Skeletal muscle satellite cell (primary cell): ENCODE data around the gene IFT27.

Experiments used
- H3K27me3 ChIP-seq: 2 replicates; pipeline ENCODE4 v1.7.0; 2013; ENCODE audit warnings: low read length; ENCODE audit not compliant: control insufficient read depth, insufficient read depth
- H3K36me3 ChIP-seq: 2 replicates; pipeline ENCODE4 v1.7.0; 2013; ENCODE audit warnings: mild to moderate bottlenecking, control low read depth, low read length; ENCODE audit not compliant: insufficient read depth
- H3K4me1 ChIP-seq: 2 replicates; pipeline ENCODE4 v1.7.0; 2013; ENCODE audit warnings: low read length; ENCODE audit not compliant: control insufficient read depth, insufficient read depth
- H3K4me2 ChIP-seq: 2 replicates; pipeline ENCODE4 v1.7.0; 2013; ENCODE audit warnings: mild to moderate bottlenecking, low read length
- H3K4me3 ChIP-seq: 2 replicates; pipeline ENCODE4 v1.7.0; 2013; ENCODE audit warnings: low read length
- H3K9ac ChIP-seq: 2 replicates; pipeline ENCODE4 v1.7.0; 2013; ENCODE audit warnings: mild to moderate bottlenecking, low read depth, low read length, moderate library complexity
- H3K9me3 ChIP-seq: replicated peaks from 2 replicates; pipeline ENCODE4 v1.7.0; 2013; ENCODE audit warnings: mild to moderate bottlenecking, control low read depth, low read length

IFT27 gene

GRCh38 chr22:36753120-36753802 lies 22.7 kb downstream of the IFT27 start:
- Histone ChIP-seq H3K4me2 (no peak overlapping the region), H3K9me3 (no peaks in the 10 kb centered on the region), H3K9ac (no peak overlapping the region), H3K27me3 (peaks cover 37% of the 10 kb centered on the region), H3K4me3 (no peak overlapping the region), H3K36me3 (no peaks in the 10 kb centered on the region), H3K4me1 (no peaks in the 10 kb centered on the region)

GRCh38 chr22:36746375-36746970 lies 29.4 kb downstream of the IFT27 start:
- Histone ChIP-seq H3K4me3 (no peak overlapping the region), H3K4me2 (no peak overlapping the region), H3K36me3 (no peaks in the 10 kb centered on the region), H3K27me3 (peaks cover 38% of the 10 kb centered on the region), H3K9ac (no peak overlapping the region), H3K9me3 (no peaks in the 10 kb centered on the region), H3K4me1 (no peaks in the 10 kb centered on the region)

GRCh38 chr22:36745301-36745995 lies 30.5 kb downstream of the IFT27 start:
- H3K9ac ChIP-seq: no peak overlapping the region
- peaks cover 38% of the 10 kb centered on the region for H3K27me3 ChIP-seq
- H3K36me3 ChIP-seq: no peaks in the 10 kb centered on the region
- H3K9me3 ChIP-seq: no peaks in the 10 kb centered on the region
- no peaks in the 10 kb centered on the region for H3K4me1 ChIP-seq
- no peak overlapping the region for H3K4me2 ChIP-seq
- no peak overlapping the region for H3K4me3 ChIP-seq

- Histone ChIP-seq H3K4me1 (no peaks in the 10 kb centered on the region), H3K36me3 (no peaks in the 10 kb centered on the region), H3K4me2 (no peak overlapping the region), H3K27me3 (peaks cover 38% of the 10 kb centered on the region), H3K9me3 (no peaks in the 10 kb centered on the region), H3K9ac (no peak overlapping the region), H3K4me3 (no peak overlapping the region)
Observed at GRCh38 chr22:36744791-36745190, 31.1 kb downstream of the IFT27 start.

- Histone ChIP-seq H3K9me3 (no peaks in the 10 kb centered on the region), H3K27me3 (peaks cover 38% of the 10 kb centered on the region), H3K4me1 (no peaks in the 10 kb centered on the region), H3K4me3 (no peak overlapping the region), H3K4me2 (no peak overlapping the region), H3K36me3 (no peaks in the 10 kb centered on the region), H3K9ac (no peak overlapping the region)
Observed at GRCh38 chr22:36744413-36744765, 31.5 kb downstream of the IFT27 start.

- H3K4me2 ChIP-seq: no peak overlapping the region
- H3K27me3 ChIP-seq: peaks cover 38% of the 10 kb centered on the region
- H3K4me1 ChIP-seq: no peaks in the 10 kb centered on the region
- no peak overlapping the region for H3K9ac ChIP-seq
- H3K36me3 ChIP-seq: no peaks in the 10 kb centered on the region
- no peak overlapping the region for H3K4me3 ChIP-seq
- H3K9me3 ChIP-seq: no peaks in the 10 kb centered on the region
Observed at GRCh38 chr22:36743591-36744412, 32.1 kb downstream of the IFT27 start.

- Histone ChIP-seq H3K4me3 (no peak overlapping the region), H3K27me3 (peaks cover 38% of the 10 kb centered on the region), H3K9me3 (no peaks in the 10 kb centered on the region), H3K4me1 (no peaks in the 10 kb centered on the region), H3K4me2 (no peak overlapping the region), H3K36me3 (no peaks in the 10 kb centered on the region), H3K9ac (no peak overlapping the region)
Observed at GRCh38 chr22:36743011-36743410, 32.9 kb downstream of the IFT27 start.

- H3K9me3 ChIP-seq: no peaks in the 10 kb centered on the region
- H3K4me2 ChIP-seq: no peak overlapping the region
- H3K36me3 ChIP-seq: no peaks in the 10 kb centered on the region
- no peaks in the 10 kb centered on the region for H3K4me1 ChIP-seq
- peaks cover 42% of the 10 kb centered on the region for H3K27me3 ChIP-seq
- no peak overlapping the region for H3K9ac ChIP-seq
- H3K4me3 ChIP-seq: no peak overlapping the region
Observed at GRCh38 chr22:36741968-36742367, 34.0 kb downstream of the IFT27 start.

- no peaks in the 10 kb centered on the region for H3K4me1 ChIP-seq
Observed at GRCh38 chr22:36741204-36741793, 34.6 kb downstream of the IFT27 start.

GRCh38 chr22:36740716-36741115 lies 35.2 kb downstream of the IFT27 start:
- Histone ChIP-seq H3K9me3 (no peaks in the 10 kb centered on the region), H3K4me1 (no peaks in the 10 kb centered on the region), H3K4me3 (no peak overlapping the region), H3K4me2 (no peak overlapping the region), H3K9ac (no peak overlapping the region), H3K36me3 (no peaks in the 10 kb centered on the region), H3K27me3 (peaks cover 38% of the 10 kb centered on the region)

More at GRCh38 chr22:36741204-36741793, 34.6 kb downstream of the IFT27 start:
- no peak overlapping the region for H3K4me3 ChIP-seq
- no peaks in the 10 kb centered on the region for H3K36me3 ChIP-seq
- H3K9ac ChIP-seq: no peak overlapping the region
- peaks cover 44% of the 10 kb centered on the region for H3K27me3 ChIP-seq
- no peak overlapping the region for H3K4me2 ChIP-seq
- no peaks in the 10 kb centered on the region for H3K9me3 ChIP-seq

- peaks cover 26% of the 10 kb centered on the region for H3K27me3 ChIP-seq
- no peaks in the 10 kb centered on the region for H3K9me3 ChIP-seq
- no peak overlapping the region for H3K4me2 ChIP-seq
- no peak overlapping the region for H3K9ac ChIP-seq
- no peaks in the 10 kb centered on the region for H3K36me3 ChIP-seq
- H3K4me3 ChIP-seq: no peak overlapping the region
- no peaks in the 10 kb centered on the region for H3K4me1 ChIP-seq
Observed at GRCh38 chr22:36739185-36739584, 36.7 kb downstream of the IFT27 start.
